ENCODE results near the gene KANTR.
"Not testable (repeated sequence)": the region's sequence is repeated elsewhere in the genome, so short reads cannot be mapped to it uniquely, and the experiment has no call there.

The KANTR gene

GRCh38 chrX:53128097-53128749 is 34.3 kb downstream of the KANTR start:
- peak; percentile 42 for DNase-seq (ENCODE audit: low read depth)

GRCh38 chrX:53133400-53133799 is 39.5 kb downstream of the KANTR start:
- no peak for DNase-seq (ENCODE audit: low read depth)

GRCh38 chrX:53135581-53135980 is 41.6 kb downstream of the KANTR start:
- no peak for DNase-seq (ENCODE audit: low read depth)

GRCh38 chrX:53153581-53153980 is 59.6 kb downstream of the KANTR start:
- DNase-seq (ENCODE audit: low read depth): no peak

- DNase-seq (ENCODE audit: low read depth): no peak
These were observed 61.7 kb downstream of the KANTR start for GRCh38 chrX:53155512-53156206.

- no peak for DNase-seq (ENCODE audit: low read depth)
These were observed 62.3 kb downstream of the KANTR start for GRCh38 chrX:53156207-53156596.

- DNase-seq (ENCODE audit: low read depth): no peak
These were observed 65.2 kb downstream of the KANTR start for GRCh38 chrX:53159184-53159583.

GRCh38 chrX:53160297-53160983 is 66.5 kb downstream of the KANTR start:
- no peak for DNase-seq (ENCODE audit: low read depth)

GRCh38 chrX:53163436-53163835 is 69.5 kb downstream of the KANTR start:
- DNase-seq (ENCODE audit: low read depth): no peak

GRCh38 chrX:53164566-53164965 is 70.6 kb downstream of the KANTR start:
- not testable (repeated sequence) for DNase-seq (ENCODE audit: low read depth)

GRCh38 chrX:53166103-53166502 is 72.2 kb downstream of the KANTR start:
- no peak for DNase-seq (ENCODE audit: low read depth)

GRCh38 chrX:53171356-53171755 is 77.4 kb downstream of the KANTR start:
- no peak for DNase-seq (ENCODE audit: low read depth)

Measured in GM04503 (cell line).